ENCODE measurements around the gene RYR1.

GRCh38 chr19:38478273-38478971, 44.9 kb downstream of the RYR1 start:
- TF ChIP-seq CTCF (IDR thresholded peaks at IDR 0.05) (no peak), POLR2A (IDR thresholded peaks at IDR 0.05) (no peak), POLR2AphosphoS5 (IDR thresholded peaks at IDR 0.05) (no peak)

Measured in gastroesophageal sphincter (tissue), 3 donors.